GM19397 (cell line): Measurements from ENCODE around the gene ZNF705A.
"Not testable (repeated sequence)": the region's sequence is repeated elsewhere in the genome, so short reads cannot be mapped to it uniquely, and the experiment has no call there.

Source experiments
- ATAC-seq: cut with Tn5 transposase; IDR thresholded peaks from one replicate; pipeline ENCODE4 v1.9.1; 2021; ENCODE audit warnings: mild to moderate bottlenecking, moderate library complexity; ENCODE audit not compliant: unreplicated experiment

ZNF705A gene

GRCh38 chr12:8156845-8157244 is at the start of gene ZNF705A:
Gene ZNF705A, plus strand, starts transcription at chr12:8157015. Its CDS starts 15,611 bp downstream, at chr12:8172626.
- no peak for ATAC-seq

GRCh38 chr12:8108808-8109398 is 47.9 kb upstream of the ZNF705A start:
- no peak for ATAC-seq

- ATAC-seq, result not testable (repeated sequence)
Observed at GRCh38 chr12:8113117-8113516, 43.7 kb upstream of the ZNF705A start.

- ATAC-seq, result no peak
Observed at GRCh38 chr12:8120072-8120713, 36.6 kb upstream of the ZNF705A start.

GRCh38 chr12:8123124-8123912 is 33.5 kb upstream of the ZNF705A start, which contains the start of gene CLEC4A:
Gene CLEC4A, plus strand, starts transcription at chr12:8123617. Its CDS starts 262 bp downstream, at chr12:8123879.
- ATAC-seq, result no peak

GRCh38 chr12:8127138-8127537 is 29.7 kb upstream of the ZNF705A start:
- no peak for ATAC-seq

- ATAC-seq, result not testable (repeated sequence)
Observed at GRCh38 chr12:8133636-8134397, 23.0 kb upstream of the ZNF705A start.

GRCh38 chr12:8134398-8134930 is 22.4 kb upstream of the ZNF705A start:
- not testable (repeated sequence) for ATAC-seq

- not testable (repeated sequence) for ATAC-seq
Observed at GRCh38 chr12:8141647-8142046, 15.2 kb upstream of the ZNF705A start.

GRCh38 chr12:8143261-8143660 is 13.6 kb upstream of the ZNF705A start:
- ATAC-seq, result no peak

GRCh38 chr12:8145754-8146441 is 10.9 kb upstream of the ZNF705A start:
- no peak for ATAC-seq

- no peak for ATAC-seq
Observed at GRCh38 chr12:8146442-8146771, 10.4 kb upstream of the ZNF705A start.

- no peak for ATAC-seq
Observed at GRCh38 chr12:8154526-8154925, 2.3 kb upstream of the ZNF705A start.

GRCh38 chr12:8156416-8156815 is 399 bp upstream of the ZNF705A start:
- ATAC-seq, result no peak

- ATAC-seq, result no peak
Observed at GRCh38 chr12:8157484-8158198, 826 bp downstream of the ZNF705A start.

- not testable (repeated sequence) for ATAC-seq
Observed at GRCh38 chr12:8172911-8173310, 16.1 kb downstream of the ZNF705A start.

- ATAC-seq, result not testable (repeated sequence)
Observed at GRCh38 chr12:8179989-8180585, 23.3 kb downstream of the ZNF705A start.

- not testable (repeated sequence) for ATAC-seq
Observed at GRCh38 chr12:8181271-8181670, 24.5 kb downstream of the ZNF705A start.

GRCh38 chr12:8182923-8183322 is 26.1 kb downstream of the ZNF705A start:
- ATAC-seq, result not testable (repeated sequence)
